HFFc6 (cell line): Measurements from ENCODE around the gene NFIA. TPM values are rescaled to one million over a fixed set of nuclear protein-coding genes. Genes with fewer than 3 reads are reported as not detected.

Experiments used
- DNase-seq: peaks from one replicate; pipeline ENCODE4 v3.0.0-alpha.2; 2018
- H3K27ac Mint-ChIP-seq: 2 replicates; pipeline ENCODE4 v1.8.0; 2020; ENCODE audit warnings: mild to moderate bottlenecking, mixed read lengths
- H3K27me3 Mint-ChIP-seq: 2 replicates; pipeline ENCODE4 v1.8.0; 2021; ENCODE audit warnings: mild to moderate bottlenecking, moderate library complexity, mixed read lengths; ENCODE audit not compliant: insufficient read depth
- H3K36me3 Mint-ChIP-seq: 2 replicates; pipeline ENCODE4 v1.8.0; 2021; ENCODE audit warnings: low read depth, mixed read lengths
- H3K4me1 Mint-ChIP-seq: 2 replicates; pipeline ENCODE4 v1.8.0; 2020; ENCODE audit warnings: low read depth, mixed read lengths
- H3K4me3 Mint-ChIP-seq: 2 replicates; pipeline ENCODE4 v1.8.0; 2020; ENCODE audit warnings: mild to moderate bottlenecking, moderate library complexity, mixed read lengths
- H3K9me3 Mint-ChIP-seq: 2 replicates; pipeline ENCODE4 v1.8.0; 2020; ENCODE audit warnings: mild to moderate bottlenecking, mixed read lengths
- CTCF ChIP-seq: fragments of 200-600 bp; sonication (generic); IDR thresholded peaks from 2 replicates; pipeline ENCODE4 v1.5.0; 2021; ENCODE audit warnings: antibody characterized with exemption, mild to moderate bottlenecking
- total RNA-seq, 6 experiments: library from RNA; stranded (reverse); fragmentation: NEBNext Ultra II Directional; extraction: Animal tissue kit (Norgen Biotek cat#: 25700); gene quantifications; 2 replicates in 1 of 6; 3 replicates in 5 of 6; pipeline ENCODE4 v1.2.3, GENCODE V29; 2021

Gene NFIA
- total RNA-seq, 6 experiments from 2014 or later: 8.5 to 11.3 (median 10.4) TPM

- Mint-ChIP-seq H3K36me3 (no peaks in the 10 kb centered on the region), H3K27me3 (no peaks in the 10 kb centered on the region; the same call in 1 of the 2 replicates), H3K4me1 (peaks cover 20% of the 10 kb centered on the region), H3K9me3 (no peaks in the 10 kb centered on the region), H3K4me3 (no peak overlapping the region), H3K27ac (no peak overlapping the region)
- no peak for TF ChIP-seq CTCF
- DNase-seq: no peak
These were observed 51.1 kb downstream of the NFIA start for GRCh38 chr1:61133335-61134019.

- Mint-ChIP-seq H3K27ac (no peak overlapping the region), H3K4me3 (no peak overlapping the region), H3K9me3 (no peaks in the 10 kb centered on the region), H3K27me3 (no peaks in the 10 kb centered on the region; the same call in 1 of the 2 replicates), H3K36me3 (no peaks in the 10 kb centered on the region), H3K4me1 (peaks cover 36% of the 10 kb centered on the region)
- DNase-seq: no peak
- no peak for TF ChIP-seq CTCF
These were observed 52.9 kb downstream of the NFIA start for GRCh38 chr1:61135291-61135690.

- no peak for DNase-seq
- no peak for TF ChIP-seq CTCF
- peaks cover 45% of the 10 kb centered on the region for H3K4me1 Mint-ChIP-seq
- no peaks in the 10 kb centered on the region; the same call in 1 of the 2 replicates for H3K27me3 Mint-ChIP-seq
- no peaks in the 10 kb centered on the region for H3K36me3 Mint-ChIP-seq
- H3K27ac Mint-ChIP-seq: no peak overlapping the region
- H3K9me3 Mint-ChIP-seq: no peaks in the 10 kb centered on the region
- H3K4me3 Mint-ChIP-seq: no peak overlapping the region
These were observed 55.9 kb downstream of the NFIA start for GRCh38 chr1:61138305-61138704.

DNA sequence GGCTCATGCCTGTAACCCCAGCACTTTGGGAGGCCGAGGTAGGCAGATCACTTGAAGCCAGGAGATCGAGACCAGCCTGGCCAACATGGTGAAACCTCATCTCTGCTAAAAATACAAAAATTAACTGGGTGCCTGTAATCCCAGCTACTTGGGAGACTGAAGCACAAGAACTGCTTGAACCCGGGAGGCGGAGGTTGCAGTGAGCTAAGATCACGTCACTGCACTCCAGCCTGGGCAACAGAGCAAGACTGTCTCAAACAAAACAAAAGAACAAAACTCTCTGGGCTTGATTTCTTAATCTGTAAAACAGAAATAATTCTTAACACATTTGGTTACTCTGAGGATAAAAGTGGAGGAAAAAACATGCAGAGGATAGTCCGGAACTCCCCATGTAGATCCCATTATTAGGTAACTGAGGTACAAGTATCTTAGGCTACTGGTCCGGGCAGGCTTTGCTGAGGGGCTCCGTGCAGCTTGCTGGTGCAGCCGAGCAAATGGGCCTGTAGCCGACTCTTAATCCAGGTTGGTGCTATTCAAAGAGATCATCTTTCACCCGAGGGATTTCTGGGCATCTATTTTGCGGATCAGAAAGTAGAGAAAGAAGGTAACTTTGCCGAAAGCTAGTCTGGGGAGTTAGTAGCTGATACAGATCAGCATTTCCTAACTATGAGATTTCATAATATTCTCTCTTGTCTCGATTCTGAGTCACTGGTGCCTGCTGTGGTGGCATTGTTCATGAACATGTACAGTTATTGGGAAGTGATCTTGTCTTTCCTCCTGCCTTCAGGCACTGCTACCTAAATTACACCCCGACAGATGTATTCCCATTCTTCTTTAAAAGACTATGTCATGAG is 56.8 kb downstream of the NFIA start:
- Mint-ChIP-seq H3K27ac (peak overlapping the region; percentile 35), H3K36me3 (no peaks in the 10 kb centered on the region), H3K27me3 (no peaks in the 10 kb centered on the region; the same call in 1 of the 2 replicates), H3K9me3 (no peaks in the 10 kb centered on the region), H3K4me1 (peaks cover 54% of the 10 kb centered on the region), H3K4me3 (peak overlapping the region; percentile 20)
- no peak for TF ChIP-seq CTCF
- DNase-seq: peak; percentile 77

- TF ChIP-seq CTCF: no peak
- Mint-ChIP-seq H3K9me3 (no peaks in the 10 kb centered on the region), H3K36me3 (no peaks in the 10 kb centered on the region), H3K4me1 (peaks cover 57% of the 10 kb centered on the region), H3K27ac (peak overlapping the region; percentile 35), H3K4me3 (peak overlapping the region; percentile 20), H3K27me3 (no peaks in the 10 kb centered on the region; the same call in 1 of the 2 replicates)
- no peak for DNase-seq
These were observed 57.6 kb downstream of the NFIA start for GRCh38 chr1:61139775-61140549.
